T-helper 2 cell treated with Interferon-gamma antibody and Interleukin-4, amounts not matched to agents 100 ng/mL and 5 ng/mL, for 36 hours (primary cell): ENCODE data around the gene SIRPB1. TPM values are rescaled to one million over a fixed set of nuclear protein-coding genes. Genes with fewer than 3 reads are reported as not detected.
"Not testable (repeated sequence)": the region's sequence is repeated elsewhere in the genome, so short reads cannot be mapped to it uniquely, and the experiment has no call there.

ENCODE experiments used
- intact Hi-C: fragments of 100-400 bp; cut with micrococcal nuclease; formaldehyde crosslinking; loops from one replicate; pipeline ENCODE4 v1.15.1; 2023
- total RNA-seq: library from RNA; stranded (reverse); gene quantifications from 2 replicates; pipeline ENCODE4 v1.2.3, GENCODE V29; 2022

SIRPB1 gene
- total RNA-seq, 1 donor from 2014 or later, result 3.6 TPM

GRCh38 chr20:1608678-1609347, 11.0 kb downstream of the SIRPB1 start:
- intact Hi-C loops, result not testable (repeated sequence)

- intact Hi-C loops, result no loop called here
These were observed 19.1 kb downstream of the SIRPB1 start for GRCh38 chr20:1600736-1601135.

- intact Hi-C loops, result no loop called here
These were observed 24.5 kb downstream of the SIRPB1 start for GRCh38 chr20:1595333-1595732.

DNA sequence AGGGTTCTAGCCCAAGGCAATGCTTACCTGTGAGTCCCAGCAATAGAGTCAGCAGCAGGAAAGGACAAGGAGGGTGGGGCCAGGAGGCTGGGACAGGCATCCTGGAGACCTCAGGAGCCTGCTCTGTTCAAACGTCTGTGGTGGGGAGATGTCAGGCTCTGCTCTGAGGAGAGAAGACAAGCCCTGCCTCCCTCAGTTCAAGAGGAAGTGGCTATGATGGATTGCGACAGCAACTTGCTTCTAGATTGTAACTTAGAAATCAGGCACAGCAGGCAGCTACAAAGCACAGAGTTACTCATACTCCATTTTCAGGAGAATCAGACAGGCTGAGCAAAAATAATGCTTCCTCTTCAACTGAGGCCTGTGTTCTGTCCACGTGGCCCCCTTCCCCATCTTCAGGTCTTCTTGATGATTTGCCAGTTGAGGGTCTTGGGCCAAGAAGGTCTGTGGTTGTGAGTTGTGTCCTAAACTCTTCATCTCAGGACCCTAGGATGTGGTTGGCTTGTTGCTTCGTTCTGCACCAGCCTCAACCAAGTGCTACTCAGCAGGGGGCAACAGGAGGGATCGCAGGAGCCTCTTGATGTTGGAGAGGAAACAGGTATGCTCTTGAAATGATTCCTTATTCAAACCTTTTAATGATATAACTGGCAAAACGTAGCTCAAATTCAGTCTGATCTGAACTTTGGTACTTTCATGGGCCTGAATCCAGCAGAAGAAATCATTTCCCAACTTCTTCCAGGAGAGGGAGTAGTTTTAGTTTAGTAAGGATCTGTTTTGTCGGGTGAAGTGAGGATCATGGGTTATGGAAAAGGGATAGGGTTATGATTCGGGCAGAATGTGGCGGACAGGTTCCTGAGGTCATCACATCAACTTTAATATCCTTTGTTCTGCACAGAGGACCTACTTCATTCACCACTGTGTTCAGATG, 31.0 kb downstream of the SIRPB1 start:
- intact Hi-C loops, result no loop called here

GRCh38 chr20:1587781-1588532, 31.9 kb downstream of the SIRPB1 start:
- intact Hi-C loops, result no loop called here

DNA sequence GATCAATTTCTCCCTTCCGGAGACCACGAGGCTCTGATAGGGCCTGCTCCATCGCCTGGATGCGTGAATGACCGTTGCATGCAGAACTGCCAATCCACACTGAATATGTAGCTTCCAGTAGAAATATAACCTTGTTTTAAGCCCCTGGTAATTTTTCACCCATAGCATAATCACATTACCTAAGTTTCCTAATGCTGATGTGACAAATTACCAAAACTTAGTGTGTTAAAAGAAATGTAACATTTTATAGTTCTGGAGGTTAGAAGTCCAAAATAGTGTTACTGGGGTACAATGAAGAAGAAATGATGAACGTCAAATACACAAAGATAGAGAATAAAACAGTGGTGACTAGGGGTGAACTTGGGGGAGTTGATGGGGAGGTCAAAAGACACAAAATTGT, 40.3 kb downstream of the SIRPB1 start:
- intact Hi-C loops, result no loop called here

- intact Hi-C loops, result no loop called here
These were observed 41.9 kb downstream of the SIRPB1 start for GRCh38 chr20:1577906-1578305.

DNA sequence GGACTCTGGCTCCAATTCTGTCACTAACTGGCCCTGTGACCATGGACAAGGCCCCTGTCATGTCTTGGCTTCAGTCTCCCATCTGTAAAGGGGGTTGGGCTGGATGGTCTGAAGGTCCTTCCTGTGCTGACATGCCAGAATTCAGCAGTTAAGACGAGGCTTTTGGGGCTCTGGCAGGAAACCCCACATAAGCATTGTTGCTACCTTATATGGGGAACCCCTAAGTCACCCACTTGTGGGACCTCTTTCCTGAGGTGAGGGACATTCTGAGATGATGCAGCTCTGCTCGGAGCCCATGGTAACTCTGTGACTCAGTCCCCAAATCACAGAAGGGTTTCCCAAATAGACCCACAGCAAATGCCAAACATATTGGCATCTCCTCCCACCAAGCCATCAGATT, 42.5 kb downstream of the SIRPB1 start:
- intact Hi-C loops, result not testable (repeated sequence)

DNA sequence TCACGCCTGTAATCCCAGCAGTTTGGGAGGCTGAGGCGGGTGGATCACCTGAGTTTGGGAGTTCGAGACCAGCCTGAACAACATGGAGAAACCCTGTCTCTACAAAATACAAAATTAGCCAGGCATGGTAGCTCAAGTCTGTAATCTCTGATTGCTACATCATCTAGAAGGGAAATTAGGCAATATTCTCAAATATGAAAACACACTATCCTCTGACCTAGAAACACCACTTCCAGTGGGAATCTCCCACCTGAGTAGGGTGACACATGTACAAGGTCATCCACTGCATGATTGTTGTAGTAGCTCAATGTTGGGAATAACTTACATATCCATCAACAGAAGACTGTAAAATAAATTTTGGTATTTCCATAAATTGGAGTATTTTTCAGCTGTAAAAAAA, 43.2 kb downstream of the SIRPB1 start:
- intact Hi-C loops, result no loop called here

DNA sequence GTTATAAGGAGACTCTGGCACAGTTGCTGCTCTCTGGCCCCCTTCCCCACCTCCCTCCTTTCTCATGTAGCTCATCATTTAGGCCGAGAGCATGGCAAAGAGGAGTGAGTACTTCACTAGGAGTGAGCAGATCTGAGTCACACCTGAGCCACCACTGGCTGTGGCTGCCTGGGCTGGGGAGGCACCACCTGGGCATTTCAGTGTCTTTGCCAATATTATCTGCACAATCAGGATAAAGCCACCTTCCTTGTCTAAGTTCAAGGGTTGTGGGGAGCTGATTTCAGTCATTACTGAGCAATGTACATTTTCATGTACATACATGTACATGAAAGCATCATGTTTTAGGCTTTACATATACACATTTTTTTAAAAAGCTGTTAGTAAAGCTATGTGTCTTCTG, 43.8 kb downstream of the SIRPB1 start:
- intact Hi-C loops, result not testable (repeated sequence)

GRCh38 chr20:1571583-1571982, 48.2 kb downstream of the SIRPB1 start:
- intact Hi-C loops, result not testable (repeated sequence)

Other genes starting within 250 kb of the SIRPB1 start
- 279 and 292 TPM in 2 replicates for gene FKBP1A, start 227.0 kb downstream of the SIRPB1 start, total RNA-seq
- 73.2 and 77.2 TPM in 2 replicates for gene NSFL1C, start 153.2 kb downstream of the SIRPB1 start, total RNA-seq
- gene SIRPB2, start 128.6 kb downstream of the SIRPB1 start, total RNA-seq, result not detected in 2 replicates
- gene SIRPD, start 62.3 kb downstream of the SIRPB1 start, total RNA-seq, result 0.20 and 0.23 TPM in 2 replicates
- 65.4 and 68.0 TPM in 2 replicates for gene SIRPG, start 37.8 kb upstream of the SIRPB1 start, total RNA-seq